ENCODE results near the gene TMEM266.

Gene TMEM266

GRCh38 chr15:76105911-76106310, 46.1 kb downstream of the TMEM266 start:
- no peak overlapping the region for H3K4me3 ChIP-seq (replicated peaks; ENCODE audit: low read depth, low read length)
- DNase-seq (ENCODE audit: extremely low read depth, low read depth), result no peak
- TF ChIP-seq CTCF (IDR thresholded peaks at IDR 0.05; ENCODE audit: low read depth, low read length, missing control alignments), result no peak

- H3K4me3 ChIP-seq (replicated peaks; ENCODE audit: low read depth, low read length), result no peak overlapping the region
- DNase-seq (ENCODE audit: extremely low read depth, low read depth), result no peak
- no peak for TF ChIP-seq CTCF (IDR thresholded peaks at IDR 0.05; ENCODE audit: low read depth, low read length, missing control alignments)
These were observed 47.4 kb downstream of the TMEM266 start for GRCh38 chr15:76107169-76107568.

GRCh38 chr15:76108021-76108723, 48.4 kb downstream of the TMEM266 start:
- no peak for TF ChIP-seq CTCF (IDR thresholded peaks at IDR 0.05; ENCODE audit: low read depth, low read length, missing control alignments)
- no peak overlapping the region for H3K4me3 ChIP-seq (replicated peaks; ENCODE audit: low read depth, low read length)
- DNase-seq (ENCODE audit: extremely low read depth, low read depth), result no peak

- TF ChIP-seq CTCF (IDR thresholded peaks at IDR 0.05; ENCODE audit: low read depth, low read length, missing control alignments), result no peak
- no peak for DNase-seq (ENCODE audit: extremely low read depth, low read depth)
- no peak overlapping the region for H3K4me3 ChIP-seq (replicated peaks; ENCODE audit: low read depth, low read length)
These were observed 49.3 kb downstream of the TMEM266 start for GRCh38 chr15:76109046-76109445.

- no peak for TF ChIP-seq CTCF (IDR thresholded peaks at IDR 0.05; ENCODE audit: low read depth, low read length, missing control alignments)
- no peak for DNase-seq (ENCODE audit: extremely low read depth, low read depth)
- H3K4me3 ChIP-seq (replicated peaks; ENCODE audit: low read depth, low read length), result no peak overlapping the region
These were observed 54.8 kb downstream of the TMEM266 start for GRCh38 chr15:76114561-76114960.

- DNase-seq (ENCODE audit: extremely low read depth, low read depth), result no peak
These were observed 56.5 kb downstream of the TMEM266 start for GRCh38 chr15:76116138-76116885.

More at GRCh38 chr15:76116138-76116885, 56.5 kb downstream of the TMEM266 start:
- TF ChIP-seq CTCF (IDR thresholded peaks at IDR 0.05; ENCODE audit: low read depth, low read length, missing control alignments), result no peak
- no peak overlapping the region for H3K4me3 ChIP-seq (replicated peaks; ENCODE audit: low read depth, low read length)

Data from HFF-Myc (cell line).